ENCODE results near the gene FRMD8.

GRCh38 chr11:65427691-65428577, 41.5 kb downstream of the FRMD8 start:
- TF ChIP-seq EZH2phosphoT487 (IDR thresholded peaks at IDR 0.05; ENCODE audit: insufficient read depth, low read depth) (no peak; the same call in 1 of the 2 replicates), EZH2 (IDR thresholded peaks at IDR 0.05; ENCODE audit: insufficient read depth, poor library complexity, severe bottlenecking) (no peak)
